ENCODE results near the gene DMRT1. TPM values are rescaled to one million over a fixed set of nuclear protein-coding genes. Genes with fewer than 3 reads are reported as not detected.

Gene DMRT1
- total RNA-seq: not detected in 2 replicates
- long read RNA-seq: 0 reads

GRCh38 chr9:841371-842209, at the start of gene DMRT1:
Gene DMRT1 (plus strand): TSS chr9:841697. CDS start chr9:841839, 142 bp downstream.
- H3K27me3 Mint-ChIP-seq (ENCODE audit: low read depth): peaks cover 94% of the 10 kb centered on the region
- TF ChIP-seq CTCF (conservative IDR thresholded peaks at IDR 0.05): no peak
- peaks cover 4% of the 10 kb centered on the region for H3K4me1 Mint-ChIP-seq
- H3K27ac Mint-ChIP-seq (ENCODE audit: unreplicated experiment): no peak within 1 kb of the TSS
- H3K9me3 Mint-ChIP-seq: no peaks in the 10 kb centered on the region
- H3K36me3 Mint-ChIP-seq (ENCODE audit: low read depth): peaks cover 3% of the 10 kb centered on the region
- no peak within 1 kb of the TSS for H3K4me3 Mint-ChIP-seq
- DNase-seq (ENCODE audit: low read depth, low spot score): no peak

- no peak for DNase-seq (ENCODE audit: low read depth, low spot score)
- Mint-ChIP-seq H3K27me3 (ENCODE audit: low read depth) (no peaks in the 10 kb centered on the region), H3K4me3 (no peak overlapping the region), H3K27ac (ENCODE audit: unreplicated experiment) (no peak overlapping the region), H3K36me3 (ENCODE audit: low read depth) (no peaks in the 10 kb centered on the region), H3K4me1 (peaks cover 5% of the 10 kb centered on the region), H3K9me3 (no peaks in the 10 kb centered on the region)
- TF ChIP-seq CTCF (conservative IDR thresholded peaks at IDR 0.05): no peak
These were observed 48.9 kb upstream of the DMRT1 start for GRCh38 chr9:792331-793260.

- no peak for DNase-seq (ENCODE audit: low read depth, low spot score)
- Mint-ChIP-seq H3K4me3 (no peak overlapping the region), H3K27ac (ENCODE audit: unreplicated experiment) (no peak overlapping the region), H3K27me3 (ENCODE audit: low read depth) (no peaks in the 10 kb centered on the region), H3K9me3 (no peaks in the 10 kb centered on the region), H3K4me1 (peaks cover 5% of the 10 kb centered on the region), H3K36me3 (ENCODE audit: low read depth) (no peaks in the 10 kb centered on the region)
- no peak for TF ChIP-seq CTCF (conservative IDR thresholded peaks at IDR 0.05)
These were observed 47.1 kb upstream of the DMRT1 start for GRCh38 chr9:794386-794785.

- no peak overlapping the region for H3K27ac Mint-ChIP-seq (ENCODE audit: unreplicated experiment)
- peaks cover 11% of the 10 kb centered on the region for H3K4me1 Mint-ChIP-seq
- H3K4me3 Mint-ChIP-seq: no peak overlapping the region
- DNase-seq (ENCODE audit: low read depth, low spot score): no peak
- H3K36me3 Mint-ChIP-seq (ENCODE audit: low read depth): no peaks in the 10 kb centered on the region
- no peaks in the 10 kb centered on the region for H3K9me3 Mint-ChIP-seq
- TF ChIP-seq CTCF (conservative IDR thresholded peaks at IDR 0.05): no peak
- H3K27me3 Mint-ChIP-seq (ENCODE audit: low read depth): no peaks in the 10 kb centered on the region
These were observed 45.6 kb upstream of the DMRT1 start for GRCh38 chr9:795869-796268.

GRCh38 chr9:800591-801150, 40.8 kb upstream of the DMRT1 start:
- Mint-ChIP-seq H3K4me1 (peaks cover 9% of the 10 kb centered on the region), H3K27ac (ENCODE audit: unreplicated experiment) (no peak overlapping the region), H3K27me3 (ENCODE audit: low read depth) (no peaks in the 10 kb centered on the region), H3K4me3 (no peak overlapping the region), H3K9me3 (no peaks in the 10 kb centered on the region), H3K36me3 (ENCODE audit: low read depth) (no peaks in the 10 kb centered on the region)
- TF ChIP-seq CTCF (conservative IDR thresholded peaks at IDR 0.05): no peak
- DNase-seq (ENCODE audit: low read depth, low spot score): no peak
